ENCODE results near the gene SLC8A1.

The SLC8A1 gene

DNA sequence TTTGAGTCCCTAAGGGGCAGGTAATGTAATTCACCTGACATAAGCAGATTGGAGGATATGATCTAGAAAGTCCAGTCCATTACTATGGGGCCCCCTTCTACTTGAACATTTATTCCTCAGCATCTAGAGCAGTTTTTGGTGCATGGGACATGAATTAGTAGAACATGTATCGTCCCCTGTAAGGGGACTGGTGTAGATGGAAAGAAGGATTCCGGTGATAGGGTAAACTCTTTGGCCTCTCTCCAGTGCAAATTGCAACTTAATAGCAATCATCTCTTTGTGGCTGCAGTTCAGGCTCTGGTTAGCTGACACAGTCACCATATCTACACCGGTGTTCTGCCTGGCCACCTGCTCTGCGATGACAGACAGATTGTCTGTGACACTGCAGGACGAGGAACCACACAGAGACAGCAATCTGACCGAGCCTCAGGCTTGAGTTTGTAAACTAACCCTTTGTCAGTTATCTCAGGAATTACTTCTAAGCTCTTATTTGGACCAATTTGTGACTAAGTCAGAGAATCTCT is 6.4 kb upstream of the SLC8A1 start:
- DNase-seq (ENCODE audit: low read depth in 2 of 2, low spot score in 1 of 2): no peak

DNA sequence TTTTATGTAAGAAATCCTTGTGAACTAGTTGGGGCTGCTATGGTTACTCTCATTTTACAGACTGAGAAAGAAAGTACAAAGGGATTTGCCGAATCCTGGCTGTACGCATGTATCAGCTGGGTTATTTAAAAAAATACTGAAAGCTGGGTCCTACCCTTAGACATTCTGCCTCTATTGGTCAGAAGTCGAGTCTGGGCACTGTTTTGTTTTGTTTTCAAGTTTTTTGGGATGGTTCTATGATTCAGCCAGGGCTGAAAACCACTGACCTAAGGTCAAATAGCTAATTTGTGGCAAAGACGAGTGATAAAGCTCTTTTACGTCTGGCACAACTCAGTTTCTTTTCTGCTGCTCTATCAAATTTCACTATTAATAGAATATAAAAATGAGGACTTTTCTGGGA is 5.9 kb upstream of the SLC8A1 start:
- no peak for DNase-seq (ENCODE audit: low read depth in 2 of 2, low spot score in 1 of 2)

DNA sequence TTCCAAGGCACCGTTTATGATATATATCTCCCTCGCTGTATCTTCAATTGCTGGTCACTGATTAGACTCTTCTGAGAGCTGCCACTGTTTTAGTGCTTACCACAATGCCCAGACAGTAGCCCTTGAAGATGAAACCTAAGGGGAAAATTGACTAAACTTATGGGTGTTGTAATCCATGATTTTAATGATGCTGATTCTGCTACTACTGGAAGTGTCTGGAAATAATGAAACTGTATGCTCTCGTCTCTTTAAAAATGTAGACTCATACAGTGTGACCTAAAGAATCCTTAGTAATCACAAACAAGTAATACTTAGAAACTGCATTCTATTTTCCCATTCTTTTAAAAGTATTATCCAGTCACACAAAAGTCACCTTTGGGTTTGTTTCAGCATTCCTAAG is 5.5 kb upstream of the SLC8A1 start:
- DNase-seq (ENCODE audit: low read depth in 2 of 2, low spot score in 1 of 2): no peak

DNA sequence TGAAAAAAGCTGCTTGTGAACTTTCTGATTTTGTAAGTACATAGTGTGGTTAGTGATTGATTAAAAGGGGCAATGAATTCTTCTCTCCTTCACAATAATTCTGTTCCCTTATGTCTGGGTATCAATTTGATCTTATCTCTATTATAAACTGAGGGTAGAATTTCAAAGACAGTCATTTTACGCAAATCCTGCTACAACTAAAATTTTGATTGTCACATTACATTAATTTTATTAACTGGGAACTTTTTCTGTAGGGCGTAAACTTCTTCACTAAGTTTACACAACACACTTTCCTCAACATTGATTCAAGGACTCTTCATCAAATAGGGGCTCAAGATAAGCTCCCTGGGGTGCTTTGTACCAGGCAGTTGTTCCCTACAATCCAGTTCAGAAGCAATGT is 5.0 kb upstream of the SLC8A1 start:
- no peak for DNase-seq (ENCODE audit: low read depth in 2 of 2, low spot score in 1 of 2)

DNA sequence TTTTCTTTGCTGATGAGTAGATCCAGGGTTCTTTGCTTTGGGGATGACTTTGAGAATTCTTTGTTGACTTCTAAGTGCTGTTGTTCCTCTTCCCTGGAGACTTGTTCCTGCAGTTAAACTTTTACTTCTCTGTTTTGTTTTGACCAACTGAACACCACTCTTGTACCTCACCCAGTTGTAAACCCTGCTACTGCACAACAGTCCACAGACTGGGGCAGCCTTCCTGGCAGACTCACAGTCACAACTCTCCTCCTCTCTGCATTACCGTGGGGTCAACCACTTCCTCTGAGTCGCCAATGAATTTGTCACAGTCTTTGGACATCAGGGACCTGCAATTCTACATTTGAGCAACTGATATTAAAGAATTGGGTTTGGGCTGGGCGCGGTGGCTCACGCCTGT is 3.8 kb upstream of the SLC8A1 start:
- no peak for DNase-seq (ENCODE audit: low read depth in 2 of 2, low spot score in 1 of 2)

DNA sequence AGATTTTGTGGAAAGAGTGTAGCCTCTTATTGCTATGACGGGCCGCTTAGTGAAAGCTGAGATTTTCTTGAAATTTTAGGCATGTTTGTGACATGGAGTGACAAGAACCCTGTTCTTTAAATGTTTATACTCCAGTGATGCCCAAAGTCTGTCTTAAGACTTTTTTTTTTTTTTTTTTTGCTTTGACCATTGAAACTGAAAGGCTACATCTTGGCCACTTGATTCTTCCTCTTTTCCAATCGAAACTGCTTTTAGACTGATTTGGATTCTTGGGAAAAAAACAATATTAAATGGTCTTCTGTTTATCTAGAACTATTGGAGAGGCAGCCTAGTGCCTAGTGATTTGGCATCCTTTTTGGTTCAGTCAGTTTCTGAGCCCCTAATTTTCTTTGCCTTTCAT is 2.4 kb upstream of the SLC8A1 start:
- DNase-seq (ENCODE audit: low read depth in 2 of 2, low spot score in 1 of 2): no peak

DNA sequence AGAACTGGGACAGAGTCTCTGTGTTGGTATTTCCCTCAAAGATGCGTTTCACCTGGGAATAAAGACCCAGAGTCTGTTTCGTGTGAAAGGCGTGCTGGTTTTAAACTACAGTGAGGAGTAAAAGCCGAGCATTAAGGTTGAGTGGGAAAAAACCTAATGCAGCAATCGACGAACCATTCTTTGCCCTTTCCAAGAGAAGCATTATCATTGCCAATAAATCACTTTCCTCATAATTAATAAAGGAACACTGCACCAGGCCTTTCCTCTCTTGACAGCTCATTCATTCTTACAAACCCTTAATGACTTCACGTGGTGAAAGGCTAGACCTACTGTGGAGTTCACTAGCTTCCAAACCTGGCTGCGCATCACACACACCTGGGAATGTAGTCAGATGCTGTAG is 896 bp upstream of the SLC8A1 start:
- DNase-seq (ENCODE audit: low read depth in 2 of 2, low spot score in 1 of 2): no peak

DNA sequence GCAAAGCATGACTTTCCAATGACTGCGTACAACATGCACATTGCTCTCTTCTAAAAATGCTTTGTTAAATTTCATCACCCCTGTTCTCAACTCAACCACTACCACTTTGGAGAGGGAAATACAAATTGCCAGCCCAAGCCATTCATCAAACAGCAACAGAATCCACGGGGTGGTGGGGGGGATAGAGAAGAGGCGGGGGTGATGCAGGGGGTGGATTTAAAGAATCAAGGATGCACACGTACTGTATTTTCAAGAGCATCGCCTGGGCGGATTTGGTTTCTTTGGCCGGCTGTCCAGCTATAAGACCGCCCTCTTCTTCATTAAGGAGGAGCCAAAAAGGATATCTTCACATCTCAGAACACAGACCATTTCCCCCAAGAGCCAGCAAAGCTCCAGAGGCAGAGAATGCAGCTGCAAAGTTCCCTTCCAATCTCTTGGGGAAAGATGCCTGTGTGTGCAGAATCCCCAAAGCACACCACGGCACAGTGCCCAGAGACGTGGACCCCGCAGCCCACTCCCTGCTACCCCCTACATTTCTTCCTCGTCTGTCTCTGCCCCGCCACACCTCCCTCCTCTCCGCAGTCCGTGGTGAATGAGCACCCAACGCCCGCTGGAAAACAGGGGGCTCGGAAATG is 977 bp downstream of the SLC8A1 start:
- DNase-seq (ENCODE audit: low read depth in 2 of 2, low spot score in 1 of 2): no peak

DNA sequence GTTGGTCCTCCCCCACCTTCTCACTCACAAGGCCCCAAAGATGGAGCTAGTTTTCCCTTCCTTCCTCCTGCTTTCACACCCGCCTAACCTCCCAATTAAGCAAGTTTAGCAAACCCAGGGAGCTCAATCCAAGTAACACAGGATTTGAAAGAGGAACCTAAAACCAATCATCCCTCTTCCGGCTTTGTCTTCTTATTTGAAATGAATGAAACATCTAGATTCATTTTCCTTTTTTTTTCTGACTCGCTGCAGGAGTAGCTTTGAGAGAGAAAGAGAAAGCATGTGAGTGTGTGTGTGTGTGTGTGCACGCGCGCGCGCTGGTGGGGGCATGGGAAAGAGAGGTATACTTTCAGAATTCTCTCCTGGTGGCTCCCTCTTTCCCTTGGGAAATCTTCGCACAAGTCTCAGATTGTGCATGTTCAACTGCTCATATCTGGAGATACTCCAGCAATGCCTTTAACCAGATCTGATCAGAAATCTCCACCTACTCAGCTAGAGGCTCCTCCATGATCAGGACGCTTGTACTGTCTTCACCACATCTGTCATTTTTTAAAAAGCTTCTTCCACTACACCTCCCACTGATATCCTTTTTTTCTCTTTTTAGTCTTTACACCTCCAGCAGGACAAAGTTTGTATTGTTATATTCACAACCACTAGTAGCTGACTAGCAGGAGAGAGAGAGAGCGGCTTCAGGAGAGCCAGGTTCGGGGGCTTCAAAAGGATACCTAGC is 1.7 kb downstream of the SLC8A1 start:
- DNase-seq (ENCODE audit: low read depth in 2 of 2, low spot score in 1 of 2): no peak

DNA sequence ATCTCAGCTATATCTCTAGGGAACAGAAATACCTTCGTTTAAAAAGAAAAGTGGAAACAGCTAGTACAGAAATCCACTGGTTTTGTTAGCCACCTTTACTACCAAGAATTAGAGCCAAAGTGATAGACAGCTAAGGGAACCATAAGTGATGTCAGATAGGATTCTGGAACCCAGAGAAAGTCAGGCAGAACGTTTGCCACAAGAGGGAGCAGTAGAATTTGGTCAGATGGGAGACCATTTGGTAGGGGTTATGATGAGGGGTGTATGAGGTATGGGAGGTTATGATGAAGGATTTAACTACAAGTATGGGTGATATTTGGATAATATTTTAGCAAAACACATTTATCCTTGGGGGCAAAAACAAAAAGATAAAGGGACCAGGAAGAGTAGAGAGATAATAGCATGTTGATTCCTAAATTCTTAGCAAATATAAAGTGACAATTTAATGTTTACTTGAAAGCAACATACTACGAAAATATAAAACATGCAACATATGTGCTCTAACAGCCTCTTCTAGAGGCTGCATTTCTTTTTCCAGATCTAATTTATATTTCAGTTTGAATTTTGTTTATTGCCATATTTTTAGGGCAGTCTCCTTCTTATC is 3.3 kb downstream of the SLC8A1 start:
- no peak for DNase-seq (ENCODE audit: low read depth in 2 of 2, low spot score in 1 of 2)

DNA sequence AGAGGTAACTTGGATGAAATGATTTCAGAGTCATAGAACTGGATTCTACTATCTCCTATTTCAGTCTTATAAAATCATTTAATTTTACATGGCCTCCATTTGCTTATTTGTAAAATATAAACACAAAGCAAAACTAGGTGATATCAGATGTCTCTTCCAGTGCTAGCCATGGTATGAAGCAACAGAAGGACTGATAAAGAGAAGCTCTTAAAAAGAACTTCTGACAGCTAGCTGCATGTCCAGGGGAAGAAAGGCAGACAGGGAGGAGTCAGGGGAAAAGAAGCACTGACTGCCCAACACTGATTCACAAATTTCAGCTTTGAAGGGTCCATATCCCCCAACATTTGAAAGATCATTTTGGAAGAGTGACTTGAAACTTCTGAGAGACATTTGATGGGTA is 6.4 kb downstream of the SLC8A1 start:
- no peak for DNase-seq (ENCODE audit: low read depth in 2 of 2, low spot score in 1 of 2)

DNA sequence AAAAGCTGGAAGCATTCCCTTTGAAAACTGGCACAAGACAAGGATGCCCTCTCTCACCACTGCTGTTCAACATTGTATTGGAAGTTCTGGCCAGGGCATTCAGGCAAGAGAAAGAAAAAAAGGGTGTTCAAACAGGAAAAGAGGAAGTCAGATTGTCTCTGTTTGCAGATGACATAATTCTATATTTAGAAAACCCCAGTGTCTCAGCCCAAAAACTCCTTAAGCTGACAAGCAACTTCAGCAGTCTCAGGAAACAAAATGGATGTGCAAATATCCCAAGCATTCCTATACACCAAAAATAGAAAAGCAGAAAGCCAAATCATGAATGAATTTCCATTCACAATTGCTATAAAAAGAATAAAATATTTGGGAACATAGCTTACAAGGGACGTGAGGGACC is 11.1 kb downstream of the SLC8A1 start:
- DNase-seq (ENCODE audit: low read depth in 2 of 2, low spot score in 1 of 2): no peak

DNA sequence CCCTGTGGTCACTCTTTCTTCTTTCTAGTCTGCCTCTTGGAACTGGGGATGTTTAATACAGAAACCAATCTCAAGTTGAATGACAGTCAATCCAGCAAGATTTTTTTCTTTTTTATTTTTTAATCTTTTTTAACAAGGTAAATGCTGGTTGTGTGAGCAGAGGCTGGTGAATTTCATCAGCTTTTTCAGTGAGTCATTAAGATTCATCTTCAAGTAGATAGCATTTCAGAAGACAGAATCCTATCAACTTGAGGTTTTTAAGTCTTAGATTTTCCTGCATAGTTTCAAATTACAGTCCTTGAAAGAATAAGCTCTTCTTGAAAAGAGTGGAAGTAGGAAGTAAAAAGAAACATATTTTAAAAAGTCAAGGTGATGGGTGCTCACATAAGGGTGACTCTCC is 12.4 kb downstream of the SLC8A1 start:
- DNase-seq (ENCODE audit: low read depth in 2 of 2, low spot score in 1 of 2): no peak

DNA sequence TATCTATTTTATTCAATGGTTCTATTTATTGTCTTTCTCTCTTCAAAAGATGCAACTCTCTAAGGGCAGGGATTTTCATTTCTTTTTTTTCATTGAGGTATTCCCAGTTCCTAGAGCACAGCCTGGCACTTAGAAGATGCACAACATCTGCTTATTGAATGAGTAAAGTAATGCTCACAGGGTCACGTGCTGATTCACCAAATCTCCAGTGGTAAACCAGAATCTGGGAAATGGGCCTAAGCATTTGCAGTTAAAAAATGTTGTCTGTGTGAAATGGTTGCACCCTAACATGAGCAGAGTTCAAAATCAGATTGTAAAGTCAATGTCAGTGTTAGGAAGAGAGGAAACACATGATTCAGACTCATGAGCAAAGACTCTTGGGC is 15.8 kb downstream of the SLC8A1 start:
- DNase-seq (ENCODE audit: low read depth in 2 of 2, low spot score in 1 of 2): no peak

DNA sequence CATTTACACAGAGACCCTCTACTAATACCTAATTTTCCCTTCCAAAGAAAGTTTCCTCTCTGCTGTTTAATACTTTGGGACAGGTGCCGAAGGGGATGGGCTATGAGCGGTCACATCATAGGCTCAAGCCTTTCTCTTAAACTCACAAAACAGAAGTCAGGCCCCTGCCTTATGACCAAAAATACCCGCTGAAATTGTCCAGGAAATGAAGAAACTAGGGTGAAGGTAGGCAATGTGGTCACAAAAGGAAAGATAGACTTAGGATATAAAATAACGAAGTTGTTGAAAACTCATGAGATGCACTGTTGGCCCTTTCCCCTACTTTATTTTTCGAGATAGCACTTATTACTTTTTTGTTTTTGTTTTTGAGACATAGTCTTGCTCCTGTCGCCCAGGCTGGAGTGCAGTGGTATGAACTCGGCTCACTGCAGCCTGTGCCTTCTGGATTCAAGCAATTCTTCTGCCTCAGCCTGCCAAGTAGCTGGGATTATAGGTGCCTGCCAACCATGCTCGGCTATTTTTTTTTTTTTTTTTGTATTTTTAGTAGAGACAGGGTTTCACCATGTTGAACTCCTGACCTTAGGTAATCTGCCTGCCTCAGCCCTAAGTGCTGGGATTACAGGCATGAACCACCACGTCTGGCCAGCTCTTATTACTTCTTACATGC is 16.3 kb downstream of the SLC8A1 start:
- DNase-seq (ENCODE audit: low read depth in 2 of 2, low spot score in 1 of 2): no peak

DNA sequence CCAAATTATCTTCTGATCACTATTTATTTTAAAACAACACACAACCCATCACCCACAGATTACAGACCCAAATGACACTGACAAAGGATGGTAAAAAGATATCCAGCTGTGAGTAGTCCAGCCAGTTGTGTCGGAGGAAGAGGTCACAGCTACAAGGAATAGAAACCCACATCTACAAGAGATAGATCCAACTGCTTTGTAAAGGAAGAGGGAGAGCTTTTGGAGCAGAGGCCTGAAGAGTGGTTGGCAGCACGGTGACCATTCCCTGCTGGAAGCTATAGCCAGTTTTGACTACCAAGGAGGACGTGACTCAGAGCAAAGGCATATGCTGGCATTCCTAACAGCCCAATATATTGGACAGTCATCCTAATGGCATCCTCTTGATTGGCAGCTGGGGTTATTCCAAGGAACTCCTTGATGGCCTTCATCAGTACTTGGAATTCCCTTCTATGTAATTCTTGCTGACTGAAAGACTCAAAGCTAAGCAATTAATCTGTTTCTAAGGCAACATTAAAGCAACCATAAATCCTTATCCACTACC is 17.1 kb downstream of the SLC8A1 start:
- DNase-seq (ENCODE audit: low read depth in 2 of 2, low spot score in 1 of 2): no peak

DNA sequence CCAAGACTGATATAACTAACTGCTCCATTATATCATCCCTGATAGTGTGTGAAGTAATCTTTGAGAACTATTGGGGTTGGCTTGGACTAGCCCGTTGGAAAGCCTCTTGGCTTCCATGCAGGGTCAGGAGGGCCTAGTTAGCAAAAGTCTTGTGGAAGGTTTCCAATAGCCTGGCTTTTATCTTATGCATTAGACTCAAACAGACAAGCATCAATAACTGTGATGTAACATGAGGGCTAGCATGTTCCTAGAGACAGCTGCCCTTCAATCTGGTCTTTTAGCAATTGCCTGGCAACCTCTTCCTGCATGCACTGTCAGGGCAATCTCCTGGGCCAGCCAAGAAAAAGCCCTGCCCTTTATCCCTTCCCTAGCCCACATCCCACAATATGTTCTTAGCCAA is 18.2 kb downstream of the SLC8A1 start:
- no peak for DNase-seq (ENCODE audit: low read depth in 2 of 2, low spot score in 1 of 2)

DNA sequence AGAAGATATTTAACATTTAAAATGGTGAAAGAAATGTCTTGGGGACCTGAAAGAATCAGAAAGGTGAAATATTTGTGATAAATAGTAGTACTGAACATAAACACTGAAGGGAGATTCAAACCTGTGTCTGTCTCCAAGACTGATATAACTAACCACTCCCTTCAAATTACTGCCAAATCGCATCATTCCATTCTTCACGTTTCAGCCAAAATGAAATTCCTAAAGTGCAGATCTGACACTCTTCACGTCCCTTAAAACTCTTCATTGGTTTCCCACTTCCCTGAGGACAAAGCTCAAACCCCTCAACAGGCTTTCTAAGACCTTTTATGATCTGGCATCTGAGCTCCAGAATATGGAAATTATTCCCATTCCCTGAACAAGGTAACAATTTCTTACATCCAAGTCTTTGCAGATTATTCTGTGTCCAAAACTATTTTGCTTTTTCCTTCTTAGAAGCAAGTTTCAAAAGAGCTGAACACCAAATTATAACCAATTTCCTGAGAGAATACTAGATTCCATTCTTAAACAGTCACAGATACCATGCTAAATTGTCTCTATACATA is 18.9 kb downstream of the SLC8A1 start:
- DNase-seq (ENCODE audit: low read depth in 2 of 2, low spot score in 1 of 2): no peak

DNA sequence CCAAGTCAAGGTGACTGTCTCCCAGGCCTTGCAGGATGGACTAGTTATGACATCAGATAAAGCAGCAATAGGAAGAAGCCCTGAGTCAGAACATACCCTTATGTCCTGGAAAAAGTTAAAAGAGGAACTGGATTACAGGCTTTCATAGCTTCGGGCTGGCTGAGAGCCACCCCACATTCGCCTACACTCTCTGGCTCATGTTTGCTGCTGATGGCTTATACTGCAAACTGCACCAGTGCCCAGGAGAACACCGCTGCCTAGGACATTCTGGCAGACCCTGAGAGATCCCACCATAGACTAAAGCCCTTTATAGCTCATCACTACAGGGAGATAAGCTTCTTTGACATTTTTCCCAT is 20.3 kb downstream of the SLC8A1 start:
- DNase-seq (ENCODE audit: low read depth in 2 of 2, low spot score in 1 of 2): no peak

DNA sequence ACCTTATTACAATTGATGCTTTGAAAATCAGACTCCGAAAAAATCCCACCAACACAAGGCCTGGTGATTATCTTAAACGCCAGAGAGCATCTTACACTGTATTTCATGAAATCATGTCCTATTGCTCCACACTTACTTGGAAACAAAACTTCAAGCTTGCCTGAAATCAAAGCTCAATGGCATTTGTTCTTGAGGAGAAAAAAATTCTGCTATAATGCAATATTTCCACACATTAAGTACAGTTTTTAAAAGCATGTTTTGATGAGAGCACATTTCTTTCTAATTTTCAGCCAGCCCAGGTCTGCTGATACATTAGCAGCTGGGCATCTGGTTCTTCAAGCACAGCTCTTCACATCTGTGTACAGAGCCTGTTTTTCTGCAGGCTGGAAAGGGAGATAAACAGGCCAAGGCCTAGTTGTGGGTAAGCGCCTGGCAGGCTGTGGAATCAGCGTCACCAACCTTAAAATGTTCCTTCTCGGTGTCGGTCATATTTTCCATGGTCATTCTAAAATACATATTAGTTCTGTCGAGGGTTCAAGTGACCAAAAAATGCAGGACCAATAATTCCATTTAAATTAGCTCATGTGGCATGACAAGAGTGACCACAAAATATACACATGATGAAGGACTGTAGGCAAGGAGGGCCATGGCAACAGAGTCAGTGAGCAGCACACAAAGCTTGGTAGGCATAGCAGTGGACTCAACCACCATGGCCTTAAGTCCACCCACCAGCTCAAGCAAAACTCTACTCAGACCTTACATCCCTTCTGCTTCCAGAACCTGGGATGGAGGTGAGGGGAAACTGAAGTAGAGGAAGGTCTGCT is 20.9 kb downstream of the SLC8A1 start:
- DNase-seq (ENCODE audit: low read depth in 2 of 2, low spot score in 1 of 2): no peak

DNA sequence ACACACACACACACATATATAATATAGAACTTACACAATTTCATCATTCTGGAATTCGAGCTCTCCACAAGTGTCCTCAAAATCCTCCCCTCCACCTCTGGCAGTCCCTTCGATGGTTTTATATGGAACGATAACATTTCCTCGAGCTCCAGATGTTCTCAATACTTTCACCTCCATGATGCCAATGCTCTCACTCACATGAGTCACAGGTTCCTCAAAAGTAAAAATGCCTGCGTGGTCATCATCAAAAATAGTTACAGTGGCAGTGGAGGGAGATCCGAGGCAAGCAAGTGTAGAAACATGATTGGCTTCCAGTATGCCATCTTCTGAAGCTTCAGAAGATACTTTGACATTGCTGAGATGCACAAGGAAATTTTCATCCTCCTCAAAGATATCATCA is 23.5 kb downstream of the SLC8A1 start:
- no peak for DNase-seq (ENCODE audit: low read depth in 2 of 2, low spot score in 1 of 2)

All from stimulated activated CD8-positive, alpha-beta memory T cell treated with anti-CD3 and anti-CD28 coated beads, Interleukin-4, amount 100 ng/mL, for 1 hour (primary cell).